IMR-90 (cell line): Measurements from ENCODE around the gene SLC4A4. TPM values are rescaled to one million over a fixed set of nuclear protein-coding genes. Genes with fewer than 3 reads are reported as not detected.
A peak's percentile ranks its signal among the peaks of the same experiment; 100 is the strongest.

ENCODE experiments used
- ATAC-seq: fragments of 200-7000 bp; cut with Tn5 transposase; 2 replicates; pipeline ENCODE4 v1.9.1; 2020; ENCODE audit warnings: low read depth, mild to moderate bottlenecking, moderate library complexity
- BruUV-seq: library from RNA; stranded (reverse); fragments of 400-500 nt; replicated peaks from 2 replicates; lab custom pipeline; 2021; lab: Mats Ljungman, UMichigan
- CTCF ChIA-PET: fragments of 300-600 bp; formaldehyde crosslinking; extraction: SDS; loops from one replicate; lab custom pipeline; 2021; ENCODE audit warnings: antibody characterized with exemption; lab: Yijun Ruan, JAX
- POLR2A ChIA-PET: fragments of 300-600 bp; sonication (Branson Sonifier 250); formaldehyde crosslinking; loops from one replicate; lab custom pipeline; 2022; ENCODE audit warnings: antibody characterized with exemption; ENCODE audit not compliant: unreplicated experiment; lab: Charles Lee
- DNase-seq: peaks from one replicate; pipeline ENCODE4 v3.0.0; 2013
- H2AFZ ChIP-seq: replicated peaks from 2 replicates; pipeline ENCODE3; 2013; ENCODE audit warnings: low read length, mild to moderate bottlenecking; ENCODE audit not compliant: poor library complexity
- H2AK5ac ChIP-seq: 2 replicates; pipeline ENCODE4 v1.6.1; 2013; ENCODE audit warnings: low read depth, low read length, inconsistent platforms
- H2AK9ac ChIP-seq: replicated peaks from 2 replicates; pipeline ENCODE3; 2013; ENCODE audit warnings: mild to moderate bottlenecking, low read depth, low read length, moderate library complexity; ENCODE audit not compliant: poor library complexity
- H2BK120ac ChIP-seq: 2 replicates; pipeline ENCODE4 v1.6.1; 2013; ENCODE audit warnings: low read depth, low read length, inconsistent platforms
- H2BK15ac ChIP-seq: 3 replicates; pipeline ENCODE4 v1.6.1; 2013; ENCODE audit warnings: low read depth, low read length, inconsistent platforms
- H2BK20ac ChIP-seq: 2 replicates; pipeline ENCODE4 v1.6.1; 2013; ENCODE audit warnings: low read depth, mild to moderate bottlenecking, inconsistent platforms, low read length, moderate library complexity
- H2BK5ac ChIP-seq: 2 replicates; pipeline ENCODE4 v1.6.1; 2013; ENCODE audit warnings: mild to moderate bottlenecking, low read depth, low read length, inconsistent platforms; ENCODE audit not compliant: poor library complexity, severe bottlenecking
- H3K14ac ChIP-seq: replicated peaks from 2 replicates; pipeline ENCODE4 v1.6.1; 2013; ENCODE audit warnings: low read depth, low read length, inconsistent platforms
- H3K18ac ChIP-seq: 2 replicates; pipeline ENCODE4 v1.6.1; 2013; ENCODE audit warnings: low read depth, low read length, control low read depth
- H3K23ac ChIP-seq: 2 replicates; pipeline ENCODE4 v1.6.1; 2013; ENCODE audit warnings: low read depth, low read length, inconsistent platforms
- H3K27ac ChIP-seq: 2 replicates; pipeline ENCODE4 v1.5.1; 2013; ENCODE audit warnings: mild to moderate bottlenecking, control low read depth, low read length; ENCODE audit not compliant: insufficient read depth
- H3K27me3 ChIP-seq: 2 replicates; pipeline ENCODE4 v1.6.1; 2013; ENCODE audit warnings: low read length; ENCODE audit not compliant: control insufficient read depth, insufficient read depth
- H3K36me3 ChIP-seq: 2 replicates; pipeline ENCODE4 v1.6.1; 2013; ENCODE audit warnings: low read length, mixed read lengths; ENCODE audit not compliant: control insufficient read depth, insufficient read depth
- H3K4ac ChIP-seq: 2 replicates; pipeline ENCODE4 v1.6.1; 2013; ENCODE audit warnings: low read depth, low read length, inconsistent platforms
- H3K4me1 ChIP-seq: 2 replicates; pipeline ENCODE4 v1.6.1; 2013; ENCODE audit warnings: low read length, mixed read lengths; ENCODE audit not compliant: control insufficient read depth, insufficient read depth
- H3K4me2 ChIP-seq: 2 replicates; pipeline ENCODE4 v1.6.1; 2013; ENCODE audit warnings: low read depth, mild to moderate bottlenecking, control low read depth, low read length, moderate library complexity
- H3K4me3 ChIP-seq: 2 replicates; pipeline ENCODE4 v1.5.1; 2013; ENCODE audit warnings: low read depth, mild to moderate bottlenecking, control low read depth, low read length, moderate library complexity; ENCODE audit not compliant: insufficient read depth
- H3K56ac ChIP-seq: 2 replicates; pipeline ENCODE4 v1.6.1; 2013; ENCODE audit warnings: low read length, inconsistent platforms; ENCODE audit not compliant: insufficient read depth; ENCODE audit errors: extremely low read depth
- H3K79me1 ChIP-seq, 2 experiments: 2 replicates each; pipeline ENCODE4 v1.6.1; 2013; ENCODE audit warnings: low read length in 2 of 2, inconsistent platforms in 1 of 2, low read depth in 1 of 2
- H3K9ac ChIP-seq: 2 replicates; pipeline ENCODE4 v1.6.1; 2013; ENCODE audit warnings: low read depth, low read length, control low read depth
- H3K9me1 ChIP-seq: 2 replicates; pipeline ENCODE4 v1.6.1; 2013; ENCODE audit warnings: low read length, inconsistent platforms; ENCODE audit not compliant: insufficient read depth
- H3K9me3 ChIP-seq: 2 replicates; pipeline ENCODE4 v1.6.1; 2013; ENCODE audit warnings: low read length; ENCODE audit not compliant: control insufficient read depth, insufficient read depth
- H4K20me1 ChIP-seq: 2 replicates; pipeline ENCODE4 v1.6.1; 2013; ENCODE audit warnings: low read length, inconsistent platforms; ENCODE audit not compliant: insufficient read depth
- H4K5ac ChIP-seq: 2 replicates; pipeline ENCODE4 v1.6.1; 2013; ENCODE audit warnings: mild to moderate bottlenecking, low read depth, low read length, control low read depth
- H4K8ac ChIP-seq, 2 experiments: 2 replicates each; pipeline ENCODE4 v1.6.1; 2013; ENCODE audit warnings: low read depth in 2 of 2, low read length in 2 of 2, control low read depth in 1 of 2, inconsistent platforms in 1 of 2
- H4K91ac ChIP-seq: 2 replicates; pipeline ENCODE4 v1.6.1; 2013; ENCODE audit warnings: low read depth, low read length, inconsistent platforms; ENCODE audit not compliant: insufficient read depth
- CEBPB ChIP-seq: IDR thresholded peaks from 2 replicates; pipeline ENCODE4 v1.6.1; 2012; ENCODE audit warnings: low read depth, low read length, improper control_type of control experiment
- CHD1 ChIP-seq: IDR thresholded peaks from 2 replicates; pipeline ENCODE4 v1.6.1; 2012; ENCODE audit warnings: low read depth, low read length, improper control_type of control experiment
- FOS ChIP-seq: fragments of 150-350 bp; IDR thresholded peaks from 2 replicates; pipeline ENCODE4 v1.6.1; 2016; ENCODE audit warnings: low read depth, low read length
- MAFK ChIP-seq: IDR thresholded peaks from 2 replicates; pipeline ENCODE4 v1.6.1; 2012; ENCODE audit warnings: low read depth, low read length, improper control_type of control experiment
- MXI1 ChIP-seq: IDR thresholded peaks from 2 replicates; pipeline ENCODE4 v1.6.1; 2012; ENCODE audit warnings: low read depth, mild to moderate bottlenecking, low read length, moderate library complexity, borderline replicate concordance
- POLR2A ChIP-seq: IDR thresholded peaks from 2 replicates; pipeline ENCODE4 v1.6.1; 2012; ENCODE audit warnings: mild to moderate bottlenecking, low read depth, low read length
- RAD21 ChIP-seq: IDR thresholded peaks from 2 replicates; pipeline ENCODE4 v1.6.1; 2012; ENCODE audit warnings: low read length, improper control_type of control experiment
- RCOR1 ChIP-seq: IDR thresholded peaks from 2 replicates; pipeline ENCODE4 v1.6.1; 2012; ENCODE audit warnings: mild to moderate bottlenecking, low read length, improper control_type of control experiment; ENCODE audit not compliant: insufficient replicate concordance
- SMC3 ChIP-seq: fragments of 150-350 bp; IDR thresholded peaks from 2 replicates; pipeline ENCODE4 v1.6.1; 2016; ENCODE audit warnings: low read depth, mild to moderate bottlenecking, antibody characterized with exemption, low read length, moderate library complexity
- USF2 ChIP-seq: fragments of 150-350 bp; IDR thresholded peaks from 2 replicates; pipeline ENCODE4 v1.6.1; 2017; ENCODE audit warnings: mild to moderate bottlenecking, antibody characterized with exemption, low read length, low read depth
- WGBS, 2 experiments: methylation state at CpG; one replicate each; pipeline versions ENCODE4 v1.1.5 to v1.1.7; 2013; ENCODE audit warnings: missing lambda C conversion rate in 2 of 2; ENCODE audit not compliant: insufficient read length in 1 of 2; ENCODE audit errors: extremely low coverage in 2 of 2; 5-methylcytosine and 5-hydroxymethylcytosine counted together
- dilution Hi-C: fragments of 300-500 bp; cut with HindIII; formaldehyde crosslinking; loops from one replicate; pipeline ENCODE4 v1.14.3; 2018; ENCODE audit warnings: low sequenced_read_pairs; ENCODE audit not compliant: unreplicated experiment
- in situ Hi-C: fragments of 300-500 bp; cut with MboI; formaldehyde crosslinking; loops from 3 replicates; pipeline ENCODE4 v1.14.3; 2019; ENCODE audit warnings: low sequenced_read_pairs, inconsistent platforms, mixed read lengths
- intact Hi-C: fragments of 100-400 bp; cut with micrococcal nuclease; formaldehyde crosslinking; loops from 2 replicates; pipeline ENCODE4 v1.10.0; 2022
- polyA plus RNA-seq, 3 experiments: library from polyadenylated mRNA; depleted of rRNA; stranded (reverse); fragments of >200 nt; gene quantifications; 2 replicates each; pipeline ENCODE4 v1.2.3, GENCODE V29; 2012; ENCODE audit warnings: low replicate concordance in 1 of 3
- total RNA-seq: library from RNA; depleted of rRNA; stranded (reverse); fragments of >200 nt; gene quantifications from 2 replicates; pipeline ENCODE4 v1.2.3, GENCODE V29; 2012

SLC4A4 gene
- total and polyA plus RNA-seq, 2 of the 4 experiments (the other 2 are of a cell fraction), result 5.6 to 16.8 TPM

- TF ChIP-seq POLR2A (no peak), FOS (no peak), RCOR1 (no peak), USF2 (no peak), MAFK (no peak), CEBPB (no peak), CHD1 (no peak), RAD21 (no peak), MXI1 (no peak), SMC3 (no peak)
- Histone ChIP-seq H2AK5ac (no peak overlapping the region), H4K91ac (no peak overlapping the region), H2BK120ac (no peak overlapping the region), H3K4me1 (peaks cover 1% of the 10 kb centered on the region; the same call in 1 of the 2 replicates), H3K9me1 (no peaks in the 10 kb centered on the region), H4K5ac (no peak overlapping the region; the same call in 1 of the 2 replicates), H2BK20ac (no peak overlapping the region), H3K9ac (no peak overlapping the region), H3K27ac (no peak overlapping the region), H3K27me3 (peaks cover 1% of the 10 kb centered on the region; the same call in 1 of the 2 replicates), H2BK15ac (no peak overlapping the region), H3K9me3 (no peaks in the 10 kb centered on the region), H2AK9ac (no peak overlapping the region), H3K14ac (no peak overlapping the region), H3K4me3 (no peak overlapping the region), H4K8ac (no peak overlapping the region), H3K18ac (no peak overlapping the region), H4K20me1 (no peaks in the 10 kb centered on the region), H3K23ac (no peak overlapping the region), H3K36me3 (no peaks in the 10 kb centered on the region), H2BK5ac (no peak overlapping the region), H3K4me2 (no peak overlapping the region), H3K79me1 (no peaks in the 10 kb centered on the region), H3K4ac (no peak overlapping the region), H2AFZ (no peak overlapping the region), H3K56ac (no peak overlapping the region)
- BruUV-seq, result no TSS peak
- peak; percentile 48; the same call in 1 of the 2 replicates for ATAC-seq
- in situ Hi-C loops, result loop anchor here (10.0 kb wide), 1 partner anchor 59 kb away; no protein-coding TSS in a partner anchor
- ChIA-PET CTCF (interaction anchor here (0.6 kb wide), 1 partner anchor 14 kb away, joined by 3 read pairs; no protein-coding TSS in a partner anchor), POLR2A (no interaction called here)
- no CpG with 5 or more reads among the region's 2 CpGs for WGBS, 2 experiments
- intact Hi-C loops, result no loop called here
- dilution Hi-C loops, result no loop called here
- DNase-seq, result no peak
These were observed 256.8 kb downstream of the SLC4A4 start for GRCh38 chr4:71595576-71596108.
